Upper lobe of right lung (tissue), 1 donor: ENCODE measurements around the gene DKK3. TPM values are rescaled to one million over a fixed set of nuclear protein-coding genes. Genes with fewer than 3 reads are reported as not detected.

Experiments
- ATAC-seq: fragments of 200-7000 bp; cut with Tn5 transposase; one replicate; pipeline ENCODE4 v1.9.1; 2020; ENCODE audit warnings: mild to moderate bottlenecking, moderate library complexity
- DNase-seq: peaks from one replicate; pipeline ENCODE4 v3.0.0-alpha.2; 2020
- H3K27ac ChIP-seq: fragments of 200-600 bp; one replicate; pipeline ENCODE4 v1.8.0; 2022
- H3K27me3 ChIP-seq: fragments of 200-600 bp; one replicate; pipeline ENCODE4 v1.8.0; 2022; ENCODE audit warnings: mild to moderate bottlenecking
- H3K36me3 ChIP-seq: fragments of 200-600 bp; one replicate; pipeline ENCODE4 v1.8.0; 2022
- H3K4me1 ChIP-seq: fragments of 200-600 bp; one replicate; pipeline ENCODE4 v1.8.0; 2022
- H3K4me3 ChIP-seq: fragments of 200-600 bp; one replicate; pipeline ENCODE4 v1.8.0; 2022; ENCODE audit warnings: mild to moderate bottlenecking
- H3K9me3 ChIP-seq: fragments of 200-600 bp; one replicate; pipeline ENCODE4 v1.8.0; 2022
- intact Hi-C: fragments of 100-400 bp; cut with DNase I; formaldehyde crosslinking; loops from one replicate; pipeline ENCODE4 v1.11.0; 2022
- total RNA-seq: library from RNA; stranded (reverse); fragmentation: NEBNext Ultra II Directional; extraction: Animal tissue kit (Norgen Biotek cat#: 25700); gene quantifications from one replicate; pipeline ENCODE4 v1.2.1, GENCODE V29; 2021
- TF ChIP-seq, protein P1 (sequence below): fragments of 200-600 bp; IDR thresholded peaks from one replicate; pipeline ENCODE4 v1.8.0; 2022; ENCODE audit warnings: antibody characterized with exemption
- donor health status: DM: no; HTN: yes; CAD: no; lungs with severe emphysema.

DKK3 gene
- total RNA-seq, 1 donor from 2014 or later: 217 TPM

DNA sequence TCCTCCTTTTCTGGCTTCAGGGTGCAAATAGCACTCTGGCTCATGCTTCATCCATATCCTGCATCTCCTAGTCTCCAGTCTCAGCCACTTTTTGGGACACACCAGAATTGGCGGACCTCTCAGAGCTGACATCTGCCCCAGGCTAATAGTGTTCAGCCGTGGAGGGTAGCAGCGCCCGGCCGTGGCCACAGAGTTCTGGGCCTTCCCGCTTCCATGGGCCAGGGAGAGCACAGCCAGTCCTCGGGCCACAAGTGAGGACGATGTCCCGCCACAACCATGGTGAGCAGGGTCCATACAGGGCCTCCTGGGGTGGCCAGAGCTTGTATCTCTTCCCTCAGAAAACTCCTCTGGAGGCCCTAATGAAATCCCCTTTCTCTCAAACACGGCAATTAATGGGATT, 26.0 kb downstream of the DKK3 start:
- DNase-seq (peak; percentile 28), ATAC-seq (no peak)
- H3K4me3 ChIP-seq: no peak overlapping the region
- H3K4me1 ChIP-seq: peaks cover 38% of the 10 kb centered on the region
- intact Hi-C loops: no loop called here
- H3K27ac ChIP-seq: no peak overlapping the region
- H3K27me3 ChIP-seq: no peaks in the 10 kb centered on the region
- H3K9me3 ChIP-seq: no peaks in the 10 kb centered on the region
- TF ChIP-seq, protein P1, sequence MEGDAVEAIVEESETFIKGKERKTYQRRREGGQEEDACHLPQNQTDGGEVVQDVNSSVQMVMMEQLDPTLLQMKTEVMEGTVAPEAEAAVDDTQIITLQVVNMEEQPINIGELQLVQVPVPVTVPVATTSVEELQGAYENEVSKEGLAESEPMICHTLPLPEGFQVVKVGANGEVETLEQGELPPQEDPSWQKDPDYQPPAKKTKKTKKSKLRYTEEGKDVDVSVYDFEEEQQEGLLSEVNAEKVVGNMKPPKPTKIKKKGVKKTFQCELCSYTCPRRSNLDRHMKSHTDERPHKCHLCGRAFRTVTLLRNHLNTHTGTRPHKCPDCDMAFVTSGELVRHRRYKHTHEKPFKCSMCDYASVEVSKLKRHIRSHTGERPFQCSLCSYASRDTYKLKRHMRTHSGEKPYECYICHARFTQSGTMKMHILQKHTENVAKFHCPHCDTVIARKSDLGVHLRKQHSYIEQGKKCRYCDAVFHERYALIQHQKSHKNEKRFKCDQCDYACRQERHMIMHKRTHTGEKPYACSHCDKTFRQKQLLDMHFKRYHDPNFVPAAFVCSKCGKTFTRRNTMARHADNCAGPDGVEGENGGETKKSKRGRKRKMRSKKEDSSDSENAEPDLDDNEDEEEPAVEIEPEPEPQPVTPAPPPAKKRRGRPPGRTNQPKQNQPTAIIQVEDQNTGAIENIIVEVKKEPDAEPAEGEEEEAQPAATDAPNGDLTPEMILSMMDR: no peak
- H3K36me3 ChIP-seq: no peaks in the 10 kb centered on the region

DNA sequence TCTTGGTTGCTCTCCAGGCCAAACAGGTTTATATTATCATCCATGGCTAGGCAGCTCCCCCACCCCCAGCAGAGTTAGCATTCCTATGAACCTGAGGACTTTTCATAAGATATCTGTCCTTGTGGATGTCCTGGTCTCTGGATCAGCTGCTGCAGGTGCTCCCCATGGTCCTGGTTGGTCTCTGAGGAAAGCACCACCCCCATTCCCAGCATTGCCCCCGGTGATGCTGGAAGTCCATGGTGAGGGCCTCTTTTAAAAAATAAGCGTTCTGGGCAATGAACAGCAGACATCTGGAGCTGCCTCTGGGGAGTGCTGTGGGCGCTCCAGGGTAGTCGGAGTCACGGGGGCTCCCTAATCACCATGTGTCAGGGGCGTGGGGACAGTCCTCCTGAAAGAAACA, 26.6 kb downstream of the DKK3 start:
- no peaks in the 10 kb centered on the region for H3K9me3 ChIP-seq
- H3K27ac ChIP-seq: peak overlapping the region; percentile 72
- H3K27me3 ChIP-seq: no peaks in the 10 kb centered on the region
- H3K4me1 ChIP-seq: peaks cover 44% of the 10 kb centered on the region
- TF ChIP-seq, protein P1: no peak
- H3K4me3 ChIP-seq: no peak overlapping the region
- no peak for ATAC-seq
- peak; percentile 30 for DNase-seq
- intact Hi-C loops: no loop called here
- no peaks in the 10 kb centered on the region for H3K36me3 ChIP-seq

GRCh38 chr11:11981364-11981763, 27.1 kb downstream of the DKK3 start:
- peaks cover 49% of the 10 kb centered on the region for H3K4me1 ChIP-seq
- intact Hi-C loops: no loop called here
- TF ChIP-seq, protein P1: no peak
- H3K27ac ChIP-seq: peak overlapping the region; percentile 72
- H3K9me3 ChIP-seq: no peaks in the 10 kb centered on the region
- H3K27me3 ChIP-seq: no peaks in the 10 kb centered on the region
- peak; percentile 20 for DNase-seq
- no peaks in the 10 kb centered on the region for H3K36me3 ChIP-seq
- ATAC-seq: no peak
- no peak overlapping the region for H3K4me3 ChIP-seq

DNA sequence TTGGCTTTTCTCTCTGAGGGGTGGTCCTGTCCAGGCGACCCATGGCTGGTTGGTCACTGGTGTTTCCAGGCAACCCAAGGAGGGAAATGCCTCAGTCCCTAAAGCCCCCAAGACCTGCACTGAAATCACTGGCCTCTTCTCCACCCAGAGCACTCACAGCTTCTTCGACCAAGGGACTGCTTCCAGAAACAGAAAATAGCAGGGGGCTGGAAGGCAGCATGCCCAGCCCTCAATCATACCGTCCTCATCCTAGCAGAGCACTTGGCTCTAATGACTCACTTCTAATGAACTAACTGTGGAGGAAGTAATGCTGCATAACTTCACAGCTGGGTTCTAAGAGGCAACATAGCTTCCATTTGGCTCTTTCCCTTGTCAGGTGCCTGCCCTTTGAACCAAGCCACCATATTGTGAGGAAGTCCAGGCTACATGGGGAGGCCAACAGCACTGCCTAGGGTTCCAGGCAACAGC, 27.6 kb downstream of the DKK3 start:
- Histone ChIP-seq H3K27ac (peak overlapping the region; percentile 72), H3K9me3 (no peaks in the 10 kb centered on the region), H3K4me3 (no peak overlapping the region), H3K36me3 (no peaks in the 10 kb centered on the region), H3K27me3 (no peaks in the 10 kb centered on the region), H3K4me1 (peaks cover 54% of the 10 kb centered on the region)
- DNase-seq: peak; percentile 26
- no peak for ATAC-seq
- TF ChIP-seq, protein P1: no peak
- intact Hi-C loops: no loop called here

DNA sequence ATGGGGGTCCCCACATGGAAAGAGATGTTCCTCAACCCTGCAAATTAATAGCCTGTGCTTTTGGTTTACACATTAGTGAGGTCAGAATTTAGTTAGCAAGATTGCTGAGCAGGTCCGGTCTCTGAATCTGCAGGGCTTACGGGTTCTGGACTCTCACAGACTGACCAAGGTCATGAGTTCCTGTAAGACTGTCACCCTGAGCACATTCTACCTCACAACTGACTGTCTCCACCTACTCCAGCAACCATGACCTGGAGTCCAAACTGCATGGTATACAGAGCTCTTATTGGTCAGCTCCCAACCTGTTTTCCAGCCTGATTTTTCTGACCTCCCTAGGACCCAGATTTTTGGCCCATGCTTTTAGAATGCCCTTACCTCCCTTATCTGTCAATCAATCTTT, 28.2 kb downstream of the DKK3 start:
- peak overlapping the region; percentile 72 for H3K27ac ChIP-seq
- no peak overlapping the region for H3K4me3 ChIP-seq
- ATAC-seq (no peak), DNase-seq (no peak)
- TF ChIP-seq, protein P1: no peak
- no peaks in the 10 kb centered on the region for H3K9me3 ChIP-seq
- intact Hi-C loops: no loop called here
- peaks cover 61% of the 10 kb centered on the region for H3K4me1 ChIP-seq
- H3K27me3 ChIP-seq: no peaks in the 10 kb centered on the region
- H3K36me3 ChIP-seq: no peaks in the 10 kb centered on the region

DNA sequence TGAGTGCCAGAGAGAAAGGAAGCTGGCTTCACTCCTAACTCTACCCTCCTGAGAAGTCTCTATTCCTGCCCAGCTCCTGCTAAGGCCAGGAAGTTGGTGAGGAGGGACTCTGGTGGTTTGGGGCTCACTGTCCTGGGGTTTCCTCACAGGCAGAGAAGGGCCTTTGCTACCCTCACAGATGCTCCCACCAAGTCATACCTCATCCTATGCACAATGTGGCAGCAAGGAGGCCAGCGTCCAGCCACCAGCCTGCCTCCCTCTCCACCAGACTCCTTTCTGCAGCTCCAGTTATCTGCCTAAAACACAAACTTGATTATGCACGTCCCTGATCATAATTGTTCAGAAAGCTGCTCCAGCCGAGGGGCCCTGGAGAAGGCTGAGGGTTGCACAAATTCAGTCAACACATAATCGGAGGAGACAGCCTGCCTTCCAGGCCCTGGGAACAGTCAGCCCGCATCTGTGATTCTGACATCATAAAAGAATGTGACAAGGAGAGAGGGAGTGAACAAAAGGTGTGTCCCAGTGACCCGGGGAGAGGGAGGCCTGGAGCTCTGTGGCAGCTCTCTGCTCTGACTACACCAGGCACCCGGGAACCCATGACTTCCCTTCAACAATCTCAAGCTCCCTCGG, 28.8 kb downstream of the DKK3 start:
- DNase-seq (peak; percentile 61), ATAC-seq (peak; percentile 76)
- Histone ChIP-seq H3K27ac (peak overlapping the region; percentile 81), H3K4me3 (no peak overlapping the region), H3K36me3 (no peaks in the 10 kb centered on the region), H3K4me1 (peaks cover 67% of the 10 kb centered on the region), H3K9me3 (no peaks in the 10 kb centered on the region), H3K27me3 (no peaks in the 10 kb centered on the region)
- intact Hi-C loops: no loop called here
- TF ChIP-seq, protein P1: no peak
